ENCODE data around the gene CEP63.

Gene CEP63

DNA sequence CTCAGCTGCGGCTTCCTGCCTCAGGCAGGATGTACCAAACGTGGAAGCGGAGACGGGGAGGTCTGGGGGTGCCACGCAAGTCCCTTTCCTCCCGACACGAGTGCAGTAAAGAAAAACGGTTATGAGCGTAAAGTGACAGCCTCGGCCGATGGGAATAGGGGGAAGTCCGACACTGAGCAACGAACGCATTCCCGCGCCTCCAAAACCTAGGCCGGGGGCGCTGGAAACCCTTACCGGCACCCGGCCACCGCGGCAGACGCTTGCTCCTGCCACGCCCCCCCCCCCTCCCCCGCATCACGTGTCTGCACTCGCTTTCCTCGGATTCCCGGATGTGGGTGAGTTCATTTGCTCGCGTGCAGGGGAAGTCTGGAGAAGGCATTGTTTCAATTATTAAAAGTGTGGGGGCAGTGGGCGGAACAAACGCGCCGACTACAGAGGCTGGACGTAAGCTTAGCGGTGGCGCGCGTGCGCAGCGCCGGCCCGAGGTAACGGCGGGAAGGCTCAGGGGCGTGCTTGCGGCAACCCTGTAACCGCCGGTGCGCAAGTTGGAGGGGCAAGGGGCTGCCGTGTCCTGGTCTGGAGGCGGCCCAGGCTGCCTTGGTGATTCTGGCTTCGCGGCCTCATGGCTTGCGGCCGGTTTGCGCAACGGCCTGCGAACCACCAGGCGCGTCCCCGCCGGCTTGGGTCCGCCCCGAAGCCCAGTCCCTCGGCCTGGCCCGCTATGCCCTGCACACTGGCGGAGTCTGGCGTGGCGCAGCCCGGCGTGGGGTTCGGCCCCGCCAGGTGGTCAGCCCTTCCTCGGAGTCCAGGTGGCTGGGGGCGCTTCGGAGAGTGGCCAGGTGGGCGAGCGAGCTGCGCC lies at the start of gene CEP63, which contains the start of gene ANAPC13:
Gene CEP63 (plus strand): TSS at position 340 of the 859 bp plus-strand sequence. CDS start 9,264 bp downstream, outside the sequence.
Gene ANAPC13 (minus strand): TSS at position 268 of the 859 bp plus-strand sequence. CDS start 3,081 bp downstream, outside the sequence.
- peak; percentile 97 for DNase-seq

DNA sequence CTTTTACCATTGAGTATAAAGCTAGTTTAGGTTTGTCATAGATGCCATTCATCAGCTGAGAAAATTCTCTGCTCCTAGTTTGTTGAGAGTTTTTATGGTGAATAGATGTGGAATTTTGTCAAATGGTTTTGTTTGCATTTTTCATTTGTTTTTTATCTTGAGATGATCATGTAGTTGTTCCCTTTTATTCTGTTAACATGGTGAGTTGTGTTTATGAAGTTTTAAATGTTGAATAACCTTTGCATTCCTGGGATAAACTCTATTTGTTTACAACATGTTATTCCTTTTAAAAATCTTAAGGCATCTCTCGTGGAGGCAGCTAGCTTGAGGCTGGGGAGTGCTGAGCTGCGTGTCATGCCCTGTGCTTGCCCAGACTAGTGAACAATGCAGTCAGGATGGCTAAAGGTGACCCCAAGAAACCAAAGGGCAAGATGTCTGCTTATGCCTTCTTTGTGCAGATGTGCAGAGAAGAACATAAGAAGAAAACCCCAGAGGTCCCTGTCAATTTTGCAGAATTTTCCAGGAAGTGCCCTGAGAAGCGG lies 48.6 kb upstream of the CEP63 start:
- DNase-seq = no peak

DNA sequence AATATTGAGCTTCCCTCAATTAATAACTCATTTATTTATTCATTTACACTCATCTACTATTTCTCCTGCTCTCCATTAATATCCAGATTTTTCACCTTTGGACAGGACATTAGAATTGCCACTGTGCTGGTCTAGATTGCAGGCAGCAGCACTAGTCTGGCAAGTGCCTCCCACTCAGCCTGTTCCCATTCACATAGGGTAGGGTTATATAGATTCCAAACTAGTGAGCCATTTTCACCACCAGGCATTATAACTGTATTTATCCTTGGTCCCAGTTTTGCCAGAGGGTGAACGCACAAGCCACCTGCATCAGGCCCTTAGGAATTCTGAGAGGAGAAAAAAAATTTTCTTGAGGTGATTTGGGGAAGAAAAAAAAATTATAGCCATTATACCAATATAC lies 44.5 kb upstream of the CEP63 start:
- no peak for DNase-seq

DNA sequence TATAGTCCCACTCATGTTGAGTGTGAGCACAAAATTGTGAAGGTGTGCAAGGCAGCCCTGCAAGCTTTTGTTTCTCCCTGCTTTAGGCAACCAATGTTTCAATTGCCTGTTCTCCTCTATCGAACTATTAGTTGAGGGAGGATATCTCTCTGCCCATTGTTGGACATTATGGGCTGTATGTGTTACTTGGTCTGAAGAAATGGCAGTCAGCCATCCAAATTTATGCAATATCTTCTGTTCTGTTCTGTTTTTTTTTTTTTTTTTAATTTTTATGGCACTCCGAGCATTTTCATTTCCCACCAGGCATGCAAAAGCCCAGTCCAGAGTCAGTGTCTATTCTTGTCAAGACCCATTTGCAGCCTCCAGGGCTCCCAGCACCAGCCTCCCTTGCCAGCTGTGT lies 44.0 kb upstream of the CEP63 start:
- DNase-seq = no peak

DNA sequence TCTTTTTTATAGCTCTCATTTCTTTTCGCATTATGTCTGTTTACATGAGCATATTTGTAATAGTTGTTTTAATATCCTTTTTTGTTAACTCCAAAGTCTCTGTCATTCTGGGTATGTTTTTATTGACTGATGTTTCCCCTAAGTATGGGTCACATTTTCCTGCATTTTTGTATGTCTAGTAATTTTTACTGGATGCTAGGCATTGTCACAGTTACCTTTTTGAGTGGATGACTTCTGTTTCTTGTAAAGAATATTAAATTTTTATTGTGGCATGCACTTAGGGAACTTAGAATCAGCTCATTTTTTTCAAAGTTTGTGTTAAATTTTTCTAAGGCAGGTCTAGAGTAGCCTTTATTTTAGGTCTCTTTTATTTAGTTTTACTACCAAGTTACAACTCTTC lies 40.8 kb upstream of the CEP63 start:
- DNase-seq = no peak

DNA sequence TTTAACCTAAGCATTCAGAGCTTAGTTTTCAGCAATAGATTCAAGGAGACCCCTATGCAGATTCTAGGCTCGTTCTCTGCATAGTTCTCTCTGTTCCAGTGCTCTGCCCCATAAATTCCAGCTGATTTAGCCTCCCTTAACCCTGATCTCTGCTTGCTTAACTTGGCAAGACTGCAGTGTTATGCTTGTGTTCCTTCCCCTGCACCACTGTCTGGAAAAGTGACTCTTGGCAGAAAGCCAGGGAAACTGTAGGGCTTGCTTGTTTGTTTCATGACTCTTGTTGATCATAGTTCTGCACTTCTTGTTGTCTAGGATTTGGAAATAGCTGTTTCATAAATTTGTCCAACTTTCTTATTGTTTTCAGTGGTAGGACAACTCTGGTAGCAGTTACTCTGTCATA lies 40.2 kb upstream of the CEP63 start:
- no peak for DNase-seq

DNA sequence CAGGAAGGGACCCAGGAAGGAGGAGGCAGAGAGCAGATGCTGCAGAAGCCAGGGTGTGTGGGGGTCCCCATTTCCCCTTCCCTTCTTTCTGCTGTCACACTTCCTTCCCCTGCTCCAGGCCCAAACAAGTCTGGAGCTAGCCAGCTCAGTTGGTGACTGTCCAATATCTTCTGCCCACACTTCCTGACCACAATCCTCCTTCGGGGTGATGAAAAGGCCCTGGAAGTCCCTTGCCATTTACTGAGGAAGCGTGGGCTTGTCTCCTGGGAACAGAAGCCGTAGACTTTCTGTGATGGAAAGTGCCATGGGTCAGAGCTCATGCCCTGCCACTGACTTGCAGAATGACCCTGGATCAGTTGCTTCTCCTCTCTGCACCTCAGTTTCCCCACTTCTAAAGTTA lies 39.1 kb upstream of the CEP63 start:
- no peak for DNase-seq

DNA sequence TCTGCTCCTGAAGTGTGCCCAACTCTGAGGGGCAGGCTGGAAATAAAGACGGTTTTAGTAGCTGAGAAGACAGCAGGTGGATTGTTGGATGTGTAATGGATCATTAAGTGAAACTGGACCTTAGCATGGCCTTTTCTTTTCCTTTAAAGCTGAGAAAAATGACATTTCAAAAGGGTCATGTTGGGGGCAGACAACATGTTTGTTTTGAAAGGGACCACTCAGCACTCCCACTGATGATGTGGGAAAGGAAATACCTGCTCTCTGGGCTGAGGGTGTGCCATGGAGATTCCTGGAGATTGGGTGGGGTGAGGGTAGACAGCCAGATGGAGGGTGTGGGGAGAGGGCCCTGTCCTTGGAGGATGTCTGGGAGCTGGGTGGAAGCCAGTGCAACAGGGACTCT lies 38.5 kb upstream of the CEP63 start:
- no peak for DNase-seq

DNA sequence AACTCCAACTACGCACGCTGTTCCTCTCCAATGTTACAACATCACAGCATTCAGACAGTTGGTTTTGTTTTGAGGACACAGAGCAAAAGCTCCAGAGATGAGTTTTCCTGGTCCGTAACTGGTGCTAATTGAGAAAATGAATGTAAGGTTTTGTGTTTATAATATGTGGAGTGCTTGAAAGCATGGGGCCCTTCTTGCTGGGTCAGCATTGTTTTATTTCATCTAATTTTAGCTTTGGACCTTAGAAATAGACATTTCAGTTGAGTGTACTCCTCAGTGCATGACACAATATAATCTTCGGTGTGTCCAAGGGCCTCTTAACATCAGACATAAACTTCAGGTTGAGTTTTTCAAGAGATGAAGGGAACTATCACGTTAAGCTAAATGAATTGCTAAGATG lies 37.2 kb upstream of the CEP63 start:
- DNase-seq = no peak

DNA sequence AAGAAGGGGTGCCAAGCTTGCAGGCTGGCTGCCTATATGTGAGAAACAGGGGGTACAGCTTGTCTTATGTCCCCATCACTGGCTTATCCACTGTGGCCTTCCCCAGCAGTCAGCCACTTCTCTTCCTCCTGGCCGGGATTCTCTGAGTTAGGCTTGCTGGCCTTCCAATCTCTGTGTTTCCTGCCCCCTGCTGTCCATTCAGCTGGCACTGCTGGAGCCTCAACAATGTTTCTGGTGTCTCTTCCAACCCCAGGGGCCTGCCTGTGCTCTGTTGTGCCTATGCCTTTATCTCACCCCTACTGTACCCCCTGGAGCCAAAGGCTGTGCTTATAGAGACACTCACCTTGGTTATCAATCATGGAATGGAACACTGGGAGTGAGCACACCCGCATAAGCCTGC lies 36.6 kb upstream of the CEP63 start:
- no peak for DNase-seq

DNA sequence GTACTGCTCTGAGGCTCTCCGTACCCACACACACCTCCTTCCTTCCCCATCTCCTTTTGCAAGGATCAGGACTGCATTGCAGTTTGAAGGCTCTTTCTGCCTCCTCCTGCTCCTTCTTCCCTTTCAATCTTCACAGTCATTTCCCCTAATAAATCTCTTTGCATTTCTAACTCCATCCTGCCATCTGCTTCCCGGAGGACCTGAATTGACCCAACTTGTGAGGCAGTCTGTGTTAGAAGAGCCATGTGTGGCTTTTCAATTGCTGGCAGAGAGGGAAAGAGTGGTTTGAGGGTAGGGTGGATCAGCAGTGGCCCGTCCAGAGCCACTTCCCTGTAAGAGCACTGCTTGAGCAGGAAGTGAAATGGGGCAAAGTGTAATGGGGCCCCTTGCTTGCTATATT lies 35.9 kb upstream of the CEP63 start:
- DNase-seq = no peak

DNA sequence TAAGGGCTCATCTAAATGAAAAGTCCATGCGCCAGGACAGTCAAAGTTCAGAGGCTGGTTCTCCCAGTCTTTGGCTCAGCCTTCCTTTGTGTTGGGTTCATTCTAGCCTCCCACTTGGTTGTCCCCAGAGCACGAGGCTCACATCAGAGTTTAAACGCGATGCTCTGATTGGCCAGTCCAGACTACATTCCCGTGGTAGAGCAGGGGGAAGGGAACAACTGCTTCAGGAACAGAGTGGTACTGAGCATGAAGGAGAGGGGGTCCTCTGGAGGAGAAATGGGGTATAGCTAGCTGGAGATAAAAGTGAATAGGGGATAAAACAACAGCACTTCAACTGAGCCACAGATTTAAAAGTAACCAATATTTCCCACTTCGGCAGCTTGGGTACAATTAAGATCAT lies 32.2 kb upstream of the CEP63 start:
- DNase-seq = no peak

DNA sequence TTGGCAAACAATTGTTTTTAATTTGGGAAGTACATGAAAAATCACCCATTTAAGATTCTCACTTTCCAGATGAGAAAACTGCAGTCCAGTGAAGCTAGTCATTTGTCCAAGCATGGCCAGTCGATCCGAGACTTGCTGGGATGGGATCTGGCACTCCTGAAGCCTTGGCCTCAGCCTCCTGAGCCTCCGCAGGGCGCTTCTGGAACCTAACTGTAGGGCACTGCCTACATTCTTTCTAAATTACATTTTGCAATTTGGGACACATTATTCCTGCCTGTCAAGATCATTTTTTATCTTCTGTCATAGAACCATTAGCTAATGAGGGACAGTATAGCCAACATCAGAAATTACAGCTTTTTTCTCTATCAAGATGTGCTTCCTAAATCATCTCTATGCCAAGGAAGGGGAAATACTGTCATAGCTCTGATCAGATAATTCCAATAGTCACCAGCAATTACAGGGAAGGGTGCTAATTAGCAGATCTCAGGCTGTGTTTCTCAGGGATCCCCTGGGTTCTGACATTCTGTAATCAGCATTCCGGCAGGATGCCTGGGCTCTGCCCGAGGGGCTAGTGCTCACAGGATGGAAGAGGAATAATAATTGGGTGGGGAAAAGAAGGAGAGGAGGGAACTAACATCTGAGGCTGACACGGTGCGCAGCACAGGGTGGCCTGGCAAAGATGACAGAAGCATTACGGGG lies 28.3 kb upstream of the CEP63 start:
- DNase-seq = no peak

DNA sequence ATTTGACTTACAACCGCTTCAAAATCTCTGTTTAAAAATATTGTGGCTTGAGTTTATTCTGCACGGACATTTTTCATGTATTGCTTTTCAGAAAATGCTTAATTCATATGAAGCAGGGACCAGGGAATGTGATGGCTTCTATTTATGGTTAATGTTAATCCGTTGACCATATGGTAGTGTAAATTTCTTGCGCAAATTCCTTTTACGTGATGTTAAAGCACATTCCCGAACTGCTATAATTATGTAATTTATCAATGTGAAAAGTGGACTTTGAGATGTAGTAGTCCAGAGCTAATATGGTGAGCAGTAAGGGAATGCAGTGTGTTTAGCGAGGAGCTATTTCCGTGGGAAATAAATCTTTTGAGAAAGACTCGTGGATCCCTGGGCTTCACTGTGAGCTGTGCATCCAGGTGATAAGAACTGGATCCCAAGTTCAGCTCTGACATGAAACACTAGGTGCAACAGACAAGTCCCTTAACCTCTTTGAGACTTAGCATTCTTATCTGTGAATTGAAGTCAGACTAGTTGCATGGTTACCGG lies 27.4 kb upstream of the CEP63 start:
- no peak for DNase-seq

DNA sequence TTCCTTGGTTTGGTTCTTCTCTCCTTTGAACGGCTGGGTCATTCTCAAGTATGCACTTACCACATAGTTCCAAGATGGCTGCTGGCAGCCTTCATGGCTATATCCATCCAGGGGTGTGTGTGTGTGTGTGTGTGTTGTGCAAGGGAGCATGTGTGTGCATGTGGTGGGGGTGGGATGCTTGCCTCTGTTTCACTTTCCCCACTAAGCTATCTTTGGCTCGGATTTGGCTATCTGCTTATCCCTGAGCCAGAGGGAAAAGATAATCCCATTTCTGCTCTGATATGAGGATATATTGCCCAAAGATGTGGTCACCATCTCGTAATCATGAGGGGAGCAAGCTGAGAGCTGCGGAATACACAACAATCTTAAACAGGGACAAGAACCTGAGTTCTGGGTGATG lies 26.3 kb upstream of the CEP63 start:
- no peak for DNase-seq

DNA sequence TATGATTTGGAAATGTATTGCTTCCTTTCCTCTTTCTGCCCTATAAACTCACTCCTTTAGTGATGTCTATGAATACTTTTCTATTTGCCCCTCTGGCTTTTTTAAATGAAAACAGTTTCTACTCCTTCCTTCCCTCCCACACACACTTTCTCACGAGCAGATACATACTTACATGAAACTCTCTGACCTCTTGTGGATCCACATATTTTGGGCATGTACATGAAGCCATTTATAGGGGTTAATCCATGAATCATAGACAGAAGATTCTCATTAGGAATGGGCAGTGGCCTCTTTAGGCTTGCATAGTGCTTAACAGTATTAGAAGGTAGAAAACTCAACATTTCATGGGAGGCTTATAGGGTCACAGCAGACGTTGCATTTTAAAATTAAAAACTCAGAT lies 24.9 kb upstream of the CEP63 start:
- no peak for DNase-seq

DNA sequence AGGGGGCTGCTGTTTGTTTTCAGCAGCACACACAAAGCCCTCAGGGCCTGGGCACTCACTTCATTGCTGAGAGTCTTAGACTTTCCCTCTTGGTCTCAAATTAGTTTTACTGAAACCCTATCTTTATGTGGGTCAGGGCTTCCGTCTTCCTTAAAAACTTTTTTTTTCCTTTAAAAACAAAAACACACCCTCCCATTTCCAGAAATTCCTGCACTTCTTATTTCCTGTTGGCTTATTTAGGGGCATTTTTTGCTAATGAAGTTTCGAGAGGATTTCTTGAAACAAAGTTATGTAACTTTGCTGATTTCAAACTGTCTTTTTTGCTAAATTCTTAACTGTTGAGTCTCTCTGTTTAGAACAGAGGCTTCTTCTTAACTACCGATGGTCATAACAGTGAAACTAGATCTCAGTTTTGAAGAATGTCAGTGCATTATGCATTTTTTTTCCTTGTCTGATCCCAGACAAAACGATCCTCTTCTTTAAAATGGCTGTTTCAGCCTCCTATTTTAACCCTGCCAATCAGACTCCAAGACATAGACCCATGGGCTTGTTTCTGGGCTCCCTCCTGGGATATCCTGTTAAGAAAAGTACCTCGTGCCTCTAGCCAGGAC lies 23.4 kb upstream of the CEP63 start:
- no peak for DNase-seq

DNA sequence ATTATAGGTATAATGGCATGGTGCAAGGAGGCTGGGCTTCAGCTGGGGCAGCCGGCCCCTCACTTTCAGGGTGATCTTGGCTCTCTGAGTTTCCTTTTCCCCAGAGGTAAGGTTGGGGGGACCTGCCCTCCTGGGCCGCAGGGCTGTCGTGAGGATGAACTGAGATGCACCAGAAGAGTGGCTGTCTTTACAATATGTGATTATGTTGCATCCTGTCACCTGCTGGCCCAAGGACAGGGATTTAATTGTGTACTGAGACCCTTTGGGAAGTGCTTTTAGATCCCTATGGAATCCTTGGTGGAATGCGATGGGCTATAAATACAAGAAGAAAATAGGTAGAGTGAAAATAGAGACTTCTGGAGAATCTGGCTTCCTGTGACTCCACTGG lies 22.2 kb upstream of the CEP63 start:
- no peak for DNase-seq

DNA sequence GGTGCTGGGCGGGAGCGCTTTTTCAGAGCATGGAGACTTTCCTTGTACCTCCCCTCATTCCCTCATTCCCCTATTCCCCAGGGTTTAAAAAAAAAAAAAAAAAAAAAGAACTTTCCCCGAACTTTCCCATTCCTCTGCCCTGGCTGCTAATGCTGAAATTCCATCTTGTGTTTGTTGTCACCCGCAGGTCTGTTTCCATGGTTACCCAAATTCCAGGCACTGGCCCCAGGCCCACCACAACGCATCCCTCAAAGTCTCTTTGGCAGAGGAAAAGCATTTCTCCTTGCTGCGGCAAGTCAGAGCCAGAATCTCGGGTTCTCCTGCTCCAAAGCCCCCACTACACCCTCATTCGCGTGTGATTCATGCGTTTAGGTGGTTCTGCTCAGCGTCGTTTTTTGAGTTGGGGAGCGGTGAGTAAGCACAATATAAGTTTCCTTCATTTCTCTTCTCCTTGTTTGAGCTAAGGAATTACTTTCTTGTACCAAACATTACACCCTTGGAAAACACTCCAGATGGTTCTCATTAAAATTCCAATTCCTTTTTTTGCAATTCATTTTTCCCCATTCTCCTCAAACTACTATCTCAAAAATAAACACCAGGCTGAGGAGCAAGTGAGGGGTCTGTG lies 21.7 kb upstream of the CEP63 start:
- no peak for DNase-seq

DNA sequence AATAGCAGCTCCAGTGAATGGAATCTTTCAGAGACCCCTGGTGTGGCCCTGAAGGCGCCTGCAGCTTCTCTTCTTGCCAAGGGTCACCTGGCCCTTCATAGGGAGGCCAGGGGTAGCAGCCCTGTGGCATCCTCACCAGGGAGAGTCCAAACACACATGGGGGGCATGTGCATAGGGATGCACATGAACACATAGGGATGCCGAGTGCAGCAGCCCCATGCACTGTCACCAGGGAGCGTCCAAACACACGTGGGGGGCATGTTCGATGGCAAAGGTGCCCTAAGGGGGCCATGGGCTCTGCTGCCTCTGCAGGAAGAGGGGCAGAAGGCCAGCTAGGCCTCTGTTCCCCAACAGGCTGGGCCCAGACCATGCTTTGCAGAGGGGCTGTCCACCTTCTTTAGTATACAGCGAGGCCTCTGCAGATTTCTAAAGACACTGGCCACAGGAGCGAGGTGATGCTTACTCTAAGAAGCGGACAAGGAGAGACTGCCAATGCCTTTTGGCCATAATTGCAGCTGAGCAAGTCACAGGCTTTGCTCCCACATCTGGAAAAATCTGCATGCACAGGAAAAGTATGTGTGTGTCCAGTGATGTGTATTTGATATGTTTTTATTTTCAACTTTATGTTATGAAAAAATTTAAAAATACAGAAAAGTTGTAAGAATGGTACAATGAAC lies 21.0 kb upstream of the CEP63 start:
- no peak for DNase-seq

DNA sequence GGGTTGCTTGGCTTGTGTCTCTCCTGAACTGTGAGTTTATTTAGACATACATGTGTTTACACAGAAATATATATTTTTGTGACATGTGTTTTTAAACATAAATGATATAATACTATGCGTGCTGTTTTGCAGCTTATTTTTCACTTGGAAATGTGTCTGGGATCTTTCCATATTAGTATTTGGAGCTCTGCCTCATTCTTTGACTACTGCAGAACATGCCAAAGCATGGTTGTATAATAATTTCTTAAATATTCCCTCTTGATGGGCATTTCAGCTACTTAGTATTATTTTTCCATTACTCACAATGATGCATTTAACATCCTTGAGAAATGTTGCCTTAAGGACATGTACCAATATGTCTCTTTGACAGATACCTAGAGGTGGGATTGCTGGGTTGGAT lies 19.5 kb upstream of the CEP63 start:
- no peak for DNase-seq

DNA sequence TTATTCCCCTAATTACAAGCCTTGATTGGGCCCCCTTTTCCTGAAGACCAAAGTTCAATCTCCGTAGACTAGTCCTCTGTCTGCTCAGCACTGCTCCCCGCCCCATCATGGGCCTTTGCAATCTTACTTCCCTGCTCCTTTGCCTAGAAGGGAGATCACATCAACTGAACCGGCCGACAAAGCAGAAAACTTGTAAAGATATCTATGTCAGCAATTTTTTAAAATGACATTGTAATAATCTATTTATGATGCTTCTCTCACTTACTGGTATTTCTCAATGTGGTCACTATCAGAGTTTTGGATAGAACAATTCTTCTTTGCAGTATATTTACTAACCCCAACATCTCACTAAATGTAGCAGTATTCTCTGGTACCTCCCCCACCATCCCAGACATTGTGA lies 17.3 kb upstream of the CEP63 start:
- DNase-seq = no peak
